ENCODE results near the gene PSME2. TPM values are rescaled to one million over a fixed set of nuclear protein-coding genes. Genes with fewer than 3 reads are reported as not detected.

The PSME2 gene
- total and polyA plus RNA-seq, 12 donors: 107 to 752 (median 243) TPM

DNA sequence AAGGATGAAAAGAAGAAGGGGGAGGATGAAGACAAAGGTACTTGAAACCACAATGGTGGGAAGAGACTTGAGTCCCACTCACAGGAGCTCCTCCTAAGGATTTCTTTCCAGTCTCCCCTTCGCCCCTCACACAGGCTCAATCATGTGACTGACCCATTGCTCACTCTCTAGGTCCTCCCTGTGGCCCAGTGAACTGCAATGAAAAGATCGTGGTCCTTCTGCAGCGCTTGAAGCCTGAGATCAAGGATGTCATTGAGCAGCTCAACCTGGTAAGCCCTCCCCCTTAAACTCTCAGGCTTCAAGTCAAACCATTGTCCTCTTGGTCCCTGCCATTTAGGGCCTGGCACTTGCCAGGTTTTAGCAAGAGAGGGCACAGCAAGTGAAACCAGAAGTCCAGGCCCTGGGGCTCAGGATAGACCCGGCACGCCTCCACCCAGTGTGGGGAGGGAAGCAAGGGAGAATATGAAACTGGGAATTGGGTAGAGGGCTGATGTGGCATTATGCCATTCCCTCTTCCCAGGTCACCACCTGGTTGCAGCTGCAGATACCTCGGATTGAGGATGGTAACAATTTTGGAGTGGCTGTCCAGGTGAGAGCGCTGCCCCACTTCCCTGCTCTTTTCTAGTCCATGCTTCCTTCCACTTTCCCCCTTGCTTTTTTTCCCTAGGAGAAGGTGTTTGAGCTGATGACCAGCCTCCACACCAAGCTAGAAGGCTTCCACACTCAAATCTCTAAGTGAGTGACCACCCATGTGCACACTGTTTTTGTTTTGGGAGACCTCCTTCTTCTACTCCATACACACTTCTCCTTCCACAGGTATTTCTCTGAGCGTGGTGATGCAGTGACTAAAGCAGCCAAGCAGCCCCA, 8.6 kb downstream of the PSME2 start:
- peak overlapping the region in 2 of 5 donors; percentile 54 to 96 for H3K27ac ChIP-seq
- H3K4me3 ChIP-seq: no peak overlapping the region
- H3K4me1 ChIP-seq (replicated peaks in 1 of 2): peaks cover 30 to 56% of the 10 kb centered on the region in 2 donors
- H3K36me3 ChIP-seq (replicated peaks in 1 of 2): peaks cover 0 to 25% of the 10 kb centered on the region in 2 donors
- no peaks in the 10 kb centered on the region for H3K9me3 ChIP-seq (replicated peaks in 1 of 3)
- TF ChIP-seq, protein P1, sequence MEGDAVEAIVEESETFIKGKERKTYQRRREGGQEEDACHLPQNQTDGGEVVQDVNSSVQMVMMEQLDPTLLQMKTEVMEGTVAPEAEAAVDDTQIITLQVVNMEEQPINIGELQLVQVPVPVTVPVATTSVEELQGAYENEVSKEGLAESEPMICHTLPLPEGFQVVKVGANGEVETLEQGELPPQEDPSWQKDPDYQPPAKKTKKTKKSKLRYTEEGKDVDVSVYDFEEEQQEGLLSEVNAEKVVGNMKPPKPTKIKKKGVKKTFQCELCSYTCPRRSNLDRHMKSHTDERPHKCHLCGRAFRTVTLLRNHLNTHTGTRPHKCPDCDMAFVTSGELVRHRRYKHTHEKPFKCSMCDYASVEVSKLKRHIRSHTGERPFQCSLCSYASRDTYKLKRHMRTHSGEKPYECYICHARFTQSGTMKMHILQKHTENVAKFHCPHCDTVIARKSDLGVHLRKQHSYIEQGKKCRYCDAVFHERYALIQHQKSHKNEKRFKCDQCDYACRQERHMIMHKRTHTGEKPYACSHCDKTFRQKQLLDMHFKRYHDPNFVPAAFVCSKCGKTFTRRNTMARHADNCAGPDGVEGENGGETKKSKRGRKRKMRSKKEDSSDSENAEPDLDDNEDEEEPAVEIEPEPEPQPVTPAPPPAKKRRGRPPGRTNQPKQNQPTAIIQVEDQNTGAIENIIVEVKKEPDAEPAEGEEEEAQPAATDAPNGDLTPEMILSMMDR (IDR thresholded peaks at IDR 0.05): no peak
- TF ChIP-seq POLR2A (IDR thresholded peaks at IDR 0.05): no peak
- intact Hi-C loops (cut with DNase I): no loop called here
- WGBS, 4 donors: 75 to 84% (median 80%) methylated on average over 6 to 8 of the region's 8 CpGs
- no peak for DNase-seq
- H3K27me3 ChIP-seq: no peaks in the 10 kb centered on the region

DNA sequence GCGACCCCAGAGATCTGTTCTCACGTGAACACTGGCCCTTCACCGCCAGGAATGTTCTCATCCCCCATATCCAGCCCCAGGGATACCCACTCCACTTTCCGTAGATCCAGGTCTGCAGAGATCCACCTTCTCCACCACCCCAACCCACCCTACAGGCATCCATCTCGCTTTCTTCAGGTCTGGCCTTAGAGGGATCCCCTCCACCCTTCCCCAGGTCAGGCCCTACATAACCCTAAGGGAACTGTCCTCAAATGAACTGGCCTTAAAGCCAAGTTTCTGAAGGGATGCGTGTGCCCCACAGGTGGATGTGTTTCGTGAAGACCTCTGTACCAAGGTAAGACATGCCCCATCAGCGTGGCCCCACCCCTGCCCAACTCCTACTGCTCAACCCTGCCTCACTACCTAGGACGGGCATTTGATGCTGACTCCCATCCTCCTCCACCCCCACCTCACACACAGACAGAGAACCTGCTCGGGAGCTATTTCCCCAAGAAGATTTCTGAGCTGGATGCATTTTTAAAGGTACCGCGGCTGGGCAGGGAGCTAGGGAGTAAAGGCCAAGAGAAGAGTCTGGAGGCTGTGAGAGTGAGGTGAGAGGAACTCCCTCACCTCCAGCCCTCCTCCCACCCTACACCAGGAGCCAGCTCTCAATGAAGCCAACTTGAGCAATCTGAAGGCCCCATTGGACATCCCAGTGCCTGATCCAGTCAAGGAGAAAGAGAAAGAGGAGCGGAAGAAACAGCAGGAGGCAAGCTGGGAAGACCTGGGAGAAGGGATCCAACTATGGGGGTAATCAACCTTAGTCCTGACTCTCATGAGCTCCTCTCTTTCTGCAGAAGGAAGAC, 9.5 kb downstream of the PSME2 start:
- TF ChIP-seq, protein P1 (IDR thresholded peaks at IDR 0.05): no peak
- no peak for TF ChIP-seq POLR2A (IDR thresholded peaks at IDR 0.05)
- intact Hi-C loops (cut with DNase I): no loop called here
- Histone ChIP-seq H3K27me3 (no peaks in the 10 kb centered on the region), H3K4me1 (replicated peaks in 1 of 2) (peaks cover 27 to 53% of the 10 kb centered on the region in 2 donors), H3K9me3 (replicated peaks in 1 of 3) (no peaks in the 10 kb centered on the region), H3K36me3 (replicated peaks in 1 of 2) (peaks cover 0 to 25% of the 10 kb centered on the region in 2 donors), H3K27ac (peak overlapping the region in 4 of 5 donors; percentile 81 to 96 (median 89)), H3K4me3 (peak overlapping the region in 3 of 4 donors; percentile 54 to 92 (median 62))
- no peak for DNase-seq
- WGBS, 4 donors: 18 to 24% (median 22%) methylated on average over 13 of the region's 13 CpGs

DNA sequence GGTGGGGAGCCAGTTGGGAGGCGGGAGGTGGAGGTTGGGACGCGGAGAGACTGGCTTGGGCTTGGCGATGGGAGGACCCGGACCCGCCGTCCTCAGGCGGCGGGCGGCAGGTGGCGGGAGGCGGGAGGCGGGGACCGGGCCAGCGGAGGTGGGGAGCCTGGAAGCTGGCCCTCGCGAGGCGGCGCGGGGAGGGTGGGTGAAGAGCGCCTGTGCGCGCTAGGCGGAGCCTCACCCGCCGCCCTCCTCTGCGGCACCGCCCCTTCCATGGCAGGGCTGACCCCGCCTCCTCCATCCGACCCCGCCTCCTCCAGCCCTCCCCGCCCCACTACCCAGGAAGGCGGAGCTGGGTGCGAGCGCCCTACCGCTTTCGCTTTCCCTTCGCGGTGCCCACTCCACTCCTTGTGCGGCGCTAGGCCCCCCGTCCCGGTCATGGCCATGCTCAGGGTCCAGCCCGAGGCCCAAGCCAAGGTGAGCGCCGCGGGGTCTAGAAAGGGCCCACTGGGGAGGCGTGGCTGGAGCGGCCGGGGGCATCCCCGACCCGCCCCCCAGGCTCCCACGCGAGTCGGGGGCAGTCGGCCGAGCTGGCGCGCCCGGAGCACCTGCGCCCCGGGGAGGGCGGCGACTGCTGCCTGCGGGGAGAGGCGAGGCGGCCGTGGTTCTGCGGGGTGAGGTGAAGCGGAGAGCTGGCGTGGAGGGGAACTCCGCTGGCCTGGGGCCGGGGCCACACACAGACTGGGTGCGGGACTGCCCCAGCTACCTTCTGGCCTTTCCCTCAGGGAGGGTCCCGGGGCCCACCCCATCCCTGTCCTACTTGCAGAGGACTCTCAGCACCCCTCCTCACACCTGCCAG, 10.4 kb downstream of the PSME2 start, which contains the start of gene PSME1:
Gene PSME1 (plus strand): TSS at position 361 of the 850 bp plus-strand sequence. CDS start 69 bp downstream, at position 430.
- peak in 1 of 2 donors; percentile 59 for TF ChIP-seq POLR2A (IDR thresholded peaks at IDR 0.05)
- TF ChIP-seq, protein P1 (IDR thresholded peaks at IDR 0.05): no peak
- H3K4me1 ChIP-seq (replicated peaks in 1 of 2): peaks cover 34 to 60% of the 10 kb centered on the region in 2 donors

More for the DNA sequence above, 10.4 kb downstream of the PSME2 start, which contains the start of gene PSME1:
- WGBS, 4 donors: 0 to 2% (median 0%) methylated on average over 9 to 75 of the region's 75 CpGs
- H3K9me3 ChIP-seq (replicated peaks in 1 of 3): no peaks in the 10 kb centered on the region
- H3K27me3 ChIP-seq: no peaks in the 10 kb centered on the region
- DNase-seq: peak; percentile 93 to 96 (median 95)
- intact Hi-C loops (cut with DNase I): no loop called here
- peak within 1 kb of the TSS; percentile 80 to 96 (median 85) for H3K27ac ChIP-seq
- H3K4me3 ChIP-seq: peak within 1 kb of the TSS; percentile 54 to 95 (median 77)
- peaks cover 0 to 25% of the 10 kb centered on the region in 2 donors for H3K36me3 ChIP-seq (replicated peaks in 1 of 2)
